B cell (primary cell): ENCODE measurements around the gene COG8. TPM values are rescaled to one million over a fixed set of nuclear protein-coding genes. Genes with fewer than 3 reads are reported as not detected.

Experiments used
- ATAC-seq: fragments of 200-7000 bp; cut with Tn5 transposase; one replicate; pipeline ENCODE4 v1.10.0; 2021; ENCODE audit warnings: low read depth, mild to moderate bottlenecking, moderate number of reproducible peaks, moderate library complexity
- CTCF ChIA-PET: fragments of 350-600 bp; sonication (Branson Sonifier 250); formaldehyde crosslinking; loops from one replicate; lab custom pipeline; 2021; ENCODE audit warnings: antibody characterized with exemption, inconsistent platforms; lab: Charles Lee
- POLR2A ChIA-PET: fragments of 350-600 bp; sonication (Branson Sonifier 250); formaldehyde crosslinking; loops from one replicate; lab custom pipeline; 2021; ENCODE audit warnings: antibody characterized with exemption; lab: Charles Lee
- DNase-seq: peaks from one replicate; pipeline ENCODE4 v3.0.0; 2013
- H2AFZ ChIP-seq: 2 replicates; pipeline ENCODE4 v1.6.1; 2012; ENCODE audit warnings: mild to moderate bottlenecking, low read depth, low read length; ENCODE audit not compliant: insufficient read depth, poor library complexity, severe bottlenecking
- H3K27ac ChIP-seq, 2 donors: 1 replicate in 1 of 2; 2 replicates in 1 of 2; pipeline ENCODE4 v1.5.1; 2012 to 2013; ENCODE audit warnings: low read length in 2 of 2, mild to moderate bottlenecking in 2 of 2, moderate library complexity in 1 of 2
- H3K27me3 ChIP-seq, 4 experiments: fragments of 200-600 bp in 1 of 4; sonication (generic) in 1 of 4; replicated peaks in 1 of 4; 1 replicate in 2 of 4; 2 replicates in 2 of 4; pipeline versions ENCODE4 v1.6.1 to v1.7.0; 2013 to 2016; ENCODE audit warnings: low read length in 3 of 4, mild to moderate bottlenecking in 2 of 4, mixed read lengths in 1 of 4, moderate library complexity in 1 of 4; ENCODE audit not compliant: insufficient read depth in 4 of 4, control insufficient read depth in 3 of 4; ENCODE audit errors: control extremely low read depth in 1 of 4
- H3K36me3 ChIP-seq, 2 experiments: replicated peaks in 1 of 2; 1 replicate in 1 of 2; 2 replicates in 1 of 2; pipeline versions ENCODE4 v1.6.1 to v1.7.1; 2013; ENCODE audit warnings: low read length in 1 of 2; ENCODE audit not compliant: insufficient read depth in 2 of 2, control insufficient read depth in 1 of 2; ENCODE audit errors: control extremely low read depth in 1 of 2, extremely low read depth in 1 of 2
- H3K4me1 ChIP-seq, 2 donors: fragments of 200-600 bp in 1 of 2; sonication (generic) in 1 of 2; 1 replicate in 1 of 2; 2 replicates in 1 of 2; pipeline versions ENCODE4 v1.5.1 to v1.6.1; 2013 to 2017; ENCODE audit warnings: low read length in 2 of 2; ENCODE audit not compliant: control insufficient read depth in 2 of 2, insufficient read depth in 2 of 2
- H3K4me2 ChIP-seq: replicated peaks from 2 replicates; pipeline ENCODE3; 2012; ENCODE audit warnings: mild to moderate bottlenecking, low read depth, low read length; ENCODE audit not compliant: poor library complexity, severe bottlenecking
- H3K4me3 ChIP-seq, 5 experiments: fragments of 200-600 bp in 1 of 5; sonication (generic) in 1 of 5; 1 replicate in 3 of 5; 2 replicates in 2 of 5; pipeline versions ENCODE4 v1.5.1 to v1.7.0; 2011 to 2016; ENCODE audit warnings: low read length in 4 of 5, mild to moderate bottlenecking in 4 of 5, low read depth in 2 of 5, control low read depth in 1 of 5, moderate library complexity in 1 of 5; ENCODE audit not compliant: insufficient read depth in 1 of 5; ENCODE audit errors: control extremely low read depth in 1 of 5, extremely low read depth in 1 of 5
- H3K79me2 ChIP-seq: fragments of 200-600 bp; sonication (generic); one replicate; pipeline ENCODE4 v1.6.0; 2016; ENCODE audit warnings: low read length; ENCODE audit not compliant: control insufficient read depth, insufficient read depth
- H3K9ac ChIP-seq: fragments of 200-600 bp; sonication (generic); 2 replicates; pipeline ENCODE4 v1.6.1; 2017; ENCODE audit warnings: mild to moderate bottlenecking, low read length, moderate library complexity
- H3K9me3 ChIP-seq, 3 donors: one replicate each; pipeline versions ENCODE4 v1.6.1 to v1.7.1; 2013; ENCODE audit warnings: low read length in 2 of 3; ENCODE audit not compliant: control insufficient read depth in 2 of 3, insufficient read depth in 1 of 3; ENCODE audit errors: control extremely low read depth in 1 of 3
- H4K20me1 ChIP-seq: 2 replicates; pipeline ENCODE4 v1.6.0; 2012; ENCODE audit warnings: mild to moderate bottlenecking, low read length; ENCODE audit not compliant: insufficient read depth, control insufficient read depth, poor library complexity, severe bottlenecking
- H3K27ac Mint-ChIP-seq: one replicate; pipeline ENCODE4 v1.8.0; 2021; ENCODE audit warnings: mixed read lengths
- H3K27me3 Mint-ChIP-seq: one replicate; pipeline ENCODE4 v1.8.0; 2021; ENCODE audit warnings: mixed read lengths
- H3K4me1 Mint-ChIP-seq: one replicate; pipeline ENCODE4 v1.8.0; 2021; ENCODE audit warnings: mixed read lengths
- H3K4me3 Mint-ChIP-seq: one replicate; pipeline ENCODE4 v1.8.0; 2021; ENCODE audit warnings: mixed read lengths
- H3K9me3 Mint-ChIP-seq: one replicate; pipeline ENCODE4 v1.8.0; 2022; ENCODE audit warnings: mixed read lengths; ENCODE audit not compliant: insufficient read depth
- EZH2 ChIP-seq: IDR thresholded peaks from 2 replicates; pipeline ENCODE4 v1.6.1; 2012; ENCODE audit warnings: borderline replicate concordance, low read depth, mild to moderate bottlenecking, moderate library complexity, low read length; ENCODE audit not compliant: insufficient read depth, poor library complexity, severe bottlenecking
- whole genome bisulfite sequencing: methylation state at CpG from one replicate; pipeline ENCODE4 v1.1.5; 2013; ENCODE audit warnings: missing lambda C conversion rate; ENCODE audit not compliant: insufficient coverage; 5-methylcytosine and 5-hydroxymethylcytosine counted together
- intact Hi-C: fragments of 100-400 bp; cut with micrococcal nuclease; formaldehyde crosslinking; loops from one replicate; pipeline ENCODE4 v1.10.0; 2022
- polyA plus RNA-seq: library from polyadenylated mRNA; depleted of rRNA; stranded (reverse); fragments of >200 nt; gene quantifications from 2 replicates; pipeline ENCODE4 v1.2.3, GENCODE V29; 2012
- total RNA-seq, 2 donors: library from RNA; stranded (reverse); fragments of 120-200 nt in 1 of 2; gene quantifications; 1 replicate in 1 of 2; 2 replicates in 1 of 2; pipeline versions ENCODE4 v1.2.3 to v1.2.4, GENCODE V29; 2013 to 2022
- TF ChIP-seq, protein P1 (sequence below): fragments of 200-600 bp; IDR thresholded peaks from one replicate; pipeline ENCODE4 v1.8.0; 2022; ENCODE audit warnings: antibody characterized with exemption, mild to moderate bottlenecking

The COG8 gene
- total and polyA plus RNA-seq, 2 donors (not counting 1 experiment from before 2014, with no cell fraction given) = 34.4 to 61.6 TPM

- TF ChIP-seq EZH2 = no peak
- TF ChIP-seq, protein P1, sequence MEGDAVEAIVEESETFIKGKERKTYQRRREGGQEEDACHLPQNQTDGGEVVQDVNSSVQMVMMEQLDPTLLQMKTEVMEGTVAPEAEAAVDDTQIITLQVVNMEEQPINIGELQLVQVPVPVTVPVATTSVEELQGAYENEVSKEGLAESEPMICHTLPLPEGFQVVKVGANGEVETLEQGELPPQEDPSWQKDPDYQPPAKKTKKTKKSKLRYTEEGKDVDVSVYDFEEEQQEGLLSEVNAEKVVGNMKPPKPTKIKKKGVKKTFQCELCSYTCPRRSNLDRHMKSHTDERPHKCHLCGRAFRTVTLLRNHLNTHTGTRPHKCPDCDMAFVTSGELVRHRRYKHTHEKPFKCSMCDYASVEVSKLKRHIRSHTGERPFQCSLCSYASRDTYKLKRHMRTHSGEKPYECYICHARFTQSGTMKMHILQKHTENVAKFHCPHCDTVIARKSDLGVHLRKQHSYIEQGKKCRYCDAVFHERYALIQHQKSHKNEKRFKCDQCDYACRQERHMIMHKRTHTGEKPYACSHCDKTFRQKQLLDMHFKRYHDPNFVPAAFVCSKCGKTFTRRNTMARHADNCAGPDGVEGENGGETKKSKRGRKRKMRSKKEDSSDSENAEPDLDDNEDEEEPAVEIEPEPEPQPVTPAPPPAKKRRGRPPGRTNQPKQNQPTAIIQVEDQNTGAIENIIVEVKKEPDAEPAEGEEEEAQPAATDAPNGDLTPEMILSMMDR = no peak
- Histone ChIP-seq H3K4me3 (no peak overlapping the region), H3K27ac (no peak overlapping the region), H3K36me3 (peaks cover 1 to 52% of the 10 kb centered on the region in 2 experiments), H4K20me1 (peaks cover 62% of the 10 kb centered on the region), H3K4me2 (no peak overlapping the region), H2AFZ (no peak overlapping the region), H3K27me3 (no peaks in the 10 kb centered on the region), H3K4me1 (peaks cover 15 to 32% of the 10 kb centered on the region in 2 donors), H3K79me2 (peaks cover 69% of the 10 kb centered on the region), H3K9ac (no peak overlapping the region), H3K9me3 (no peaks in the 10 kb centered on the region)
- CTCF ChIA-PET = interaction anchor here (1.3 kb wide), 1 partner anchor 11 kb away, joined by 5 read pairs; no protein-coding TSS in a partner anchor
- ATAC-seq (no peak), DNase-seq (no peak)
- intact Hi-C loops = no loop called here
- no peaks in the 10 kb centered on the region for H3K27me3 Mint-ChIP-seq
- peak overlapping the region; percentile 41 for H3K27ac Mint-ChIP-seq
- H3K4me3 Mint-ChIP-seq = no peak overlapping the region
- POLR2A ChIA-PET = interaction anchor here (0.7 kb wide), 5 partner anchors 9 to 1485 kb away, joined by 3 to 7 read pairs (median 6); no protein-coding TSS in a partner anchor
- 89% methylated on average over 5 of the region's 7 CpGs for WGBS
- H3K4me1 Mint-ChIP-seq = peaks cover 37% of the 10 kb centered on the region
- no peaks in the 10 kb centered on the region for H3K9me3 Mint-ChIP-seq
Measured at GRCh38 chr16:69326172-69326873, 13.0 kb downstream of the COG8 start.

- Histone ChIP-seq H3K4me2 (no peak overlapping the region), H3K36me3 (peaks cover 1 to 57% of the 10 kb centered on the region in 2 experiments), H3K27me3 (no peaks in the 10 kb centered on the region), H3K79me2 (peaks cover 69% of the 10 kb centered on the region), H2AFZ (no peak overlapping the region), H3K4me3 (no peak overlapping the region), H3K9ac (no peak overlapping the region), H3K4me1 (peaks cover 15 to 27% of the 10 kb centered on the region in 2 donors), H3K27ac (no peak overlapping the region), H4K20me1 (peaks cover 68% of the 10 kb centered on the region), H3K9me3 (no peaks in the 10 kb centered on the region)
- ChIA-PET POLR2A (interaction anchor here (0.7 kb wide), 1 partner anchor 136 kb away, joined by 3 read pairs; no protein-coding TSS in a partner anchor), CTCF (interaction anchor here (1.3 kb wide), 1 partner anchor 11 kb away, joined by 5 read pairs; no protein-coding TSS in a partner anchor)
- Mint-ChIP-seq H3K27ac (no peak overlapping the region), H3K9me3 (no peaks in the 10 kb centered on the region), H3K27me3 (no peaks in the 10 kb centered on the region), H3K4me3 (no peak overlapping the region), H3K4me1 (peaks cover 35% of the 10 kb centered on the region)
- TF ChIP-seq, protein P1 = no peak
- TF ChIP-seq EZH2 = no peak
- intact Hi-C loops = no loop called here
- WGBS = 94% methylated on average over 5 of the region's 6 CpGs
- no peak for ATAC-seq
- no peak for DNase-seq
Measured at GRCh38 chr16:69325784-69326171, 13.6 kb downstream of the COG8 start.
